Neural cell (in vitro differentiated cells): ENCODE data around the gene SLC24A3. TPM values are rescaled to one million over a fixed set of nuclear protein-coding genes. Genes with fewer than 3 reads are reported as not detected.

Experiments used
- H2AFZ ChIP-seq: fragments of 200-600, 300-800 bp; sonication (generic), shearing (Covaris generic); 2 replicates; pipeline ENCODE4 v1.6.0; 2014; ENCODE audit warnings: low read depth, mild to moderate bottlenecking, antibody characterized with exemption, low read length, moderate library complexity
- H3F3A ChIP-seq: fragments of 200-600 bp; shearing (Covaris generic); 2 replicates; pipeline ENCODE4 v1.6.1; 2016; ENCODE audit warnings: mild to moderate bottlenecking, moderate library complexity, mixed read lengths, antibody characterized with exemption, low read length; ENCODE audit not compliant: insufficient read depth, poor library complexity, severe bottlenecking
- H3K27ac ChIP-seq: fragments of 200-600, 300-800 bp; sonication (generic), shearing (Covaris generic); 2 replicates; pipeline ENCODE4 v1.5.1; 2014; ENCODE audit warnings: mild to moderate bottlenecking, low read length, moderate library complexity
- H3K27me3 ChIP-seq: fragments of 300-800, 200-600 bp; sonication (generic), shearing (Covaris generic); 2 replicates; pipeline ENCODE4 v1.6.0; 2014; ENCODE audit warnings: mild to moderate bottlenecking, low read depth, low read length, moderate library complexity; ENCODE audit not compliant: insufficient read depth
- H3K36me3 ChIP-seq: fragments of 300-800, 200-600 bp; sonication (generic), shearing (Covaris generic); 2 replicates; pipeline ENCODE4 v1.5.1; 2014; ENCODE audit warnings: mild to moderate bottlenecking, antibody characterized with exemption, low read length, moderate library complexity; ENCODE audit not compliant: insufficient read depth
- H3K4me2 ChIP-seq: fragments of 300-800, 200-600 bp; sonication (generic), shearing (Covaris generic); 2 replicates; pipeline ENCODE4 v1.6.0; 2014; ENCODE audit warnings: mild to moderate bottlenecking, low read length
- H3K4me3 ChIP-seq: fragments of 300-800, 200-600 bp; sonication (generic), shearing (Covaris generic); 2 replicates; pipeline ENCODE4 v1.5.1; 2014; ENCODE audit warnings: mild to moderate bottlenecking, low read length, moderate library complexity
- H3K79me2 ChIP-seq: fragments of 200-600 bp; shearing (Covaris generic); replicated peaks from 2 replicates; pipeline ENCODE4 v1.6.0; 2014; ENCODE audit warnings: mild to moderate bottlenecking, low read length, moderate library complexity; ENCODE audit not compliant: insufficient read depth
- H3K9ac ChIP-seq: fragments of 300-800, 200-600 bp; sonication (generic), shearing (Covaris generic); 2 replicates; pipeline ENCODE4 v1.6.1; 2016; ENCODE audit warnings: mild to moderate bottlenecking, low read length, mixed read lengths
- H3K9me2 ChIP-seq: fragments of 200-600 bp; shearing (Covaris generic); 2 replicates; pipeline ENCODE4 v1.6.1; 2016; ENCODE audit warnings: mild to moderate bottlenecking, low read length, mixed read lengths; ENCODE audit not compliant: insufficient read depth
- H3K9me3 ChIP-seq: fragments of 200-600, 300-800 bp; sonication (generic), shearing (Covaris generic); 2 replicates; pipeline ENCODE4 v1.6.1; 2016; ENCODE audit warnings: mild to moderate bottlenecking, mixed run types, low read length, moderate library complexity, mixed read lengths
- H4K20me1 ChIP-seq: fragments of 200-600 bp; shearing (Covaris generic); 2 replicates; pipeline ENCODE4 v1.6.1; 2016; ENCODE audit warnings: mild to moderate bottlenecking, mixed run types; ENCODE audit not compliant: insufficient read depth
- CTCF ChIP-seq: fragments of 450-650 bp; IDR thresholded peaks from 2 replicates; pipeline ENCODE4 v1.5.1; 2014; ENCODE audit warnings: antibody characterized with exemption, mild to moderate bottlenecking, moderate library complexity; ENCODE audit not compliant: poor library complexity, severe bottlenecking
- EP300 ChIP-seq: fragments of 450-650 bp; conservative IDR thresholded peaks from 2 replicates; pipeline ENCODE4 v1.6.1; 2014; ENCODE audit warnings: antibody characterized with exemption, mild to moderate bottlenecking, moderate library complexity; ENCODE audit not compliant: poor library complexity, severe bottlenecking
- EZH2 ChIP-seq: fragments of 200-600, 300-800 bp; shearing (Covaris generic), sonication (generic); IDR thresholded peaks from 2 replicates; pipeline ENCODE4 v1.6.1; 2014; ENCODE audit warnings: antibody characterized with exemption, low read length, borderline replicate concordance, mild to moderate bottlenecking; ENCODE audit not compliant: insufficient read depth, poor library complexity, severe bottlenecking
- MXI1 ChIP-seq: fragments of 450-650 bp; conservative IDR thresholded peaks from 2 replicates; pipeline ENCODE4 v1.6.1; 2014; ENCODE audit warnings: antibody characterized with exemption, mild to moderate bottlenecking; ENCODE audit not compliant: poor library complexity, severe bottlenecking
- POLR2AphosphoS5 ChIP-seq: IDR thresholded peaks from 2 replicates; pipeline ENCODE4 v1.6.1; 2012
- RAD21 ChIP-seq: fragments of 450-650 bp; conservative IDR thresholded peaks from 2 replicates; pipeline ENCODE4 v1.6.1; 2014; ENCODE audit warnings: antibody characterized with exemption, mild to moderate bottlenecking, moderate library complexity
- REST ChIP-seq: IDR thresholded peaks from 2 replicates; pipeline ENCODE4 v1.6.1; 2012; ENCODE audit warnings: borderline replicate concordance
- SMC3 ChIP-seq: fragments of 450-650 bp; conservative IDR thresholded peaks from 2 replicates; pipeline ENCODE4 v1.6.1; 2014; ENCODE audit warnings: antibody characterized with exemption, mild to moderate bottlenecking, moderate library complexity; ENCODE audit not compliant: poor library complexity
- TAF1 ChIP-seq: IDR thresholded peaks from 2 replicates; pipeline ENCODE4 v1.6.1; 2012; ENCODE audit warnings: low read depth
- polyA plus RNA-seq: library from polyadenylated mRNA; depleted of rRNA; stranded (reverse); fragments of >200 nt; gene quantifications from 2 replicates; pipeline ENCODE4 v1.2.3, GENCODE V29; 2014

The SLC24A3 gene
- polyA plus RNA-seq, 1 donor from 2014 or later = 6.5 TPM

GRCh38 chr20:19670829-19671228 is 458.4 kb downstream of the SLC24A3 start:
- H3K27me3 ChIP-seq = no peaks in the 10 kb centered on the region
- no peaks in the 10 kb centered on the region for H4K20me1 ChIP-seq
- no peak overlapping the region for H3K27ac ChIP-seq
- no peaks in the 10 kb centered on the region for H3F3A ChIP-seq
- no peak overlapping the region for H3K4me3 ChIP-seq
- no peaks in the 10 kb centered on the region for H3K36me3 ChIP-seq
- H3K9ac ChIP-seq = no peak overlapping the region
- no peak overlapping the region for H3K4me2 ChIP-seq
- no peak overlapping the region for H2AFZ ChIP-seq
- H3K9me3 ChIP-seq = no peaks in the 10 kb centered on the region
- H3K79me2 ChIP-seq = no peaks in the 10 kb centered on the region
- H3K9me2 ChIP-seq = no peaks in the 10 kb centered on the region
- TF ChIP-seq CTCF = no peak
- no peak for TF ChIP-seq RAD21
- no peak for TF ChIP-seq MXI1
- no peak for TF ChIP-seq REST
- no peak for TF ChIP-seq EP300

- TF ChIP-seq POLR2AphosphoS5 = no peak
- TF ChIP-seq TAF1 = no peak
- no peaks in the 10 kb centered on the region for H3K27me3 ChIP-seq
These were observed 458.9 kb downstream of the SLC24A3 start for GRCh38 chr20:19671374-19671773.

GRCh38 chr20:19672498-19672897 is 460.1 kb downstream of the SLC24A3 start:
- Histone ChIP-seq H3K9ac (no peak overlapping the region), H3K4me3 (no peak overlapping the region), H3K27me3 (no peaks in the 10 kb centered on the region), H3K79me2 (no peaks in the 10 kb centered on the region), H3K4me2 (no peak overlapping the region), H3K9me2 (no peaks in the 10 kb centered on the region), H2AFZ (no peak overlapping the region), H3K27ac (no peak overlapping the region), H3K36me3 (no peaks in the 10 kb centered on the region), H4K20me1 (no peaks in the 10 kb centered on the region), H3F3A (no peaks in the 10 kb centered on the region), H3K9me3 (no peaks in the 10 kb centered on the region)
- TF ChIP-seq CTCF = no peak
- no peak for TF ChIP-seq EP300
- no peak for TF ChIP-seq POLR2AphosphoS5
- no peak for TF ChIP-seq EZH2
- TF ChIP-seq TAF1 = no peak
- no peak for TF ChIP-seq SMC3
- TF ChIP-seq REST = no peak
- TF ChIP-seq MXI1 = no peak
- no peak for TF ChIP-seq RAD21

More at GRCh38 chr20:19671374-19671773, 458.9 kb downstream of the SLC24A3 start:
- no peak overlapping the region for H3K27ac ChIP-seq
- no peaks in the 10 kb centered on the region for H3K36me3 ChIP-seq
- H3K4me2 ChIP-seq = no peak overlapping the region
- H2AFZ ChIP-seq = no peak overlapping the region
- no peak overlapping the region for H3K9ac ChIP-seq
- no peaks in the 10 kb centered on the region for H3K9me3 ChIP-seq
- H3K9me2 ChIP-seq = no peaks in the 10 kb centered on the region
- H3K4me3 ChIP-seq = no peak overlapping the region
- no peaks in the 10 kb centered on the region for H3F3A ChIP-seq
- H4K20me1 ChIP-seq = no peaks in the 10 kb centered on the region
- H3K79me2 ChIP-seq = no peaks in the 10 kb centered on the region
